OCI-LY1 (cell line): Measurements from ENCODE around the gene CRADD.

Experiments
- CTCF ChIP-seq: fragments of 200-600 bp; sonication (generic), shearing (Covaris generic); IDR thresholded peaks from 2 replicates; pipeline ENCODE4 v1.5.1; 2017; ENCODE audit warnings: mild to moderate bottlenecking, antibody characterized with exemption, low read length, moderate library complexity, mixed read lengths
- EZH2 ChIP-seq: fragments of 200-600 bp; sonication (generic), shearing (Covaris generic); IDR thresholded peaks from 2 replicates; pipeline ENCODE4 v1.8.0; 2017; ENCODE audit warnings: borderline replicate concordance, mixed run types, mild to moderate bottlenecking, antibody characterized with exemption, low read length, moderate library complexity, mixed read lengths

DNA sequence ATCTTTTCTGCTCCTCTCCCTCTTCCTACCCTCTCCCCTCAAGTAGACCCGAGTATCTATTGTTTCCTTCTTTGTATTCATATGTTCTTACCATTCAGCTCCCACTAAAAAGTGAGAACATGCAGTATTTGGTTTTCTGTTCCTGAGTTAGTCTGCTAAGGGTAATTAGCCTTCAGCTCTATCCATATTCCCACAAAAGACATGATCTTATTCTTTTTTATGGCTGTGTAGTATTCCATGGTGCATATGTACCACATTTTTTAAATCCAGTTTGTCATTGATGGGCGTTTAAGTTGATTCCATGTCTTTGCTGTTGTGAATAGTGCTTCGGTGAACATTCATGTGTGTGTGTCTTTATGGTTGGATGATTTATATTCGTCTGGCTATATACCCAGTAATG lies 32.2 kb downstream of the CRADD start:
- TF ChIP-seq CTCF (no peak), EZH2 (no peak)
